ENCODE measurements around the gene RPL41.

DNA sequence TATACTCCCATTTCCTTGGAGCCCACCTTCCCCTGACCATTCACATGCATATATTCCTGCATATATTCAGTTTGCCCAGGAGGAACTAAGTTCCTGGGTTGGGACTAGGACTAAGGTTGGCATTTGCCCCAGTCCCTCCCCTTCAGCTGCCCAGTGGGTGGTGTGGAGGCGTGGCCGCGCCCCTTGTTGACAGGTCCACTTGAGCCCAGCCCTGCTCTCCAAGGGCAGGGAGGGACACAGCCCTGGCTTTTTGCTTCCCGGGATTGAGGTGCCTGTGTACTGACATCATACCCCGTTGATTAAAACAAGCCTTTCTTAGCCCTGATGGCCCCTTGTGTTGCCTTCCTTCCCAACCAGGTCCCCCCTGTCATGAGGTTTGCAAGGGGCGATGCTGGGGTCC is 29.2 kb upstream of the RPL41 start:
- no peak for TF ChIP-seq CTCF (conservative IDR thresholded peaks at IDR 0.05; ENCODE audit: low read depth, low read length)
- no peak for TF ChIP-seq EZH2 (IDR thresholded peaks at IDR 0.05; ENCODE audit: borderline replicate concordance, low read depth, low read length, poor library complexity, severe bottlenecking)
